Iris pigment epithelial cell (primary cell): ENCODE measurements around the gene ERI3.
"Not testable (repeated sequence)": the region's sequence is repeated elsewhere in the genome, so short reads cannot be mapped to it uniquely, and the experiment has no call there.

ENCODE experiments used
- DNase-seq: peaks from one replicate; pipeline ENCODE4 v3.0.0-alpha.2; 2011; ENCODE audit warnings: low read depth

Gene ERI3

GRCh38 chr1:44212355-44213221 lies 142.5 kb downstream of the ERI3 start:
- no peak for DNase-seq

GRCh38 chr1:44210595-44210994 lies 144.5 kb downstream of the ERI3 start:
- DNase-seq = no peak

GRCh38 chr1:44208226-44208625 lies 146.8 kb downstream of the ERI3 start:
- no peak for DNase-seq

GRCh38 chr1:44206545-44206944 lies 148.5 kb downstream of the ERI3 start:
- not testable (repeated sequence) for DNase-seq

DNA sequence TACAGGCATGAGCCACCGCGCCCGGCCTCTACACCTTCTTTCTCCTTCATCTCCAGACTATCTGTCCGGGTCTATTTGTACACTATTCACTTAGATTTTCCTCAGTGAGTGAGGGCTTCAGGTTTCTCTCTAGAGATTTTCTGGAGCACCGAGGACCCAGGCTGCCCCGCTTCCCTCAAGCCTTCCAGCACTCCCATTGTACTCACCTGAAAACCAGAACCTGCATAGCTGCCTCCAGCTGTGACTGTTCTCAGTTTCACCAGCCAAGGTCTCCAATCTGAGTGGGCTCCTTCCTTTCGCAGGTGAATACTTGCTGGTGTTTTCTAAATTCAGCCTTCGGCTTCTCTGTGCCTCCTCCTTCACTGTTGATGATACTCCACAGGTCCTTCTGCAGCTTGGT lies 154.7 kb downstream of the ERI3 start:
- DNase-seq = no peak

GRCh38 chr1:44174630-44175029 lies 180.4 kb downstream of the ERI3 start:
- DNase-seq = no peak
